ENCODE measurements around the gene PIM1. TPM values are rescaled to one million over a fixed set of nuclear protein-coding genes. Genes with fewer than 3 reads are reported as not detected.

PIM1 gene
- total and polyA plus RNA-seq, 9 of the 15 experiments (the other 6 are each of a cell fraction or from before 2014, with no cell fraction given): 19.0 to 789 (median 212) TPM

- no peak for TF ChIP-seq ZBTB40 (IDR thresholded peaks at IDR 0.05)
- no peak for TF ChIP-seq ZBTB40 (CRISPR knock-in tag; IDR thresholded peaks at IDR 0.05)
- peak; percentile 33; the same call in 1 of the 2 replicates for TF ChIP-seq ZNF511 (CRISPR knock-in tag; IDR thresholded peaks at IDR 0.05)
- no peak for TF ChIP-seq ZNF253 (CRISPR knock-in tag; conservative IDR thresholded peaks at IDR 0.05)
- peak; percentile 76 for TF ChIP-seq ATF3 (IDR thresholded peaks at IDR 0.05)
- no peak for TF ChIP-seq ATF3 (CRISPR knock-in tag; conservative IDR thresholded peaks at IDR 0.05)
- peak; percentile 55; the same call in 1 of the 2 replicates for TF ChIP-seq NFRKB (IDR thresholded peaks at IDR 0.05; ENCODE audit: low read depth)
- peak; percentile 59; the same call in 1 of the 2 replicates for TF ChIP-seq ZNF592 (IDR thresholded peaks at IDR 0.05)
- TF ChIP-seq SMAD3 (CRISPR knock-in tag; conservative IDR thresholded peaks at IDR 0.05): no peak
- peak; percentile 38 for TF ChIP-seq WHSC1 (IDR thresholded peaks at IDR 0.05; ENCODE audit: low read length)
Observed at GRCh38 chr6:37209461-37210205, 39.7 kb downstream of the PIM1 start (continued).
